ENCODE results near the gene ZFYVE26.
"Not testable (repeated sequence)": the region's sequence is repeated elsewhere in the genome, so short reads cannot be mapped to it uniquely, and the experiment has no call there.

ZFYVE26 gene

DNA sequence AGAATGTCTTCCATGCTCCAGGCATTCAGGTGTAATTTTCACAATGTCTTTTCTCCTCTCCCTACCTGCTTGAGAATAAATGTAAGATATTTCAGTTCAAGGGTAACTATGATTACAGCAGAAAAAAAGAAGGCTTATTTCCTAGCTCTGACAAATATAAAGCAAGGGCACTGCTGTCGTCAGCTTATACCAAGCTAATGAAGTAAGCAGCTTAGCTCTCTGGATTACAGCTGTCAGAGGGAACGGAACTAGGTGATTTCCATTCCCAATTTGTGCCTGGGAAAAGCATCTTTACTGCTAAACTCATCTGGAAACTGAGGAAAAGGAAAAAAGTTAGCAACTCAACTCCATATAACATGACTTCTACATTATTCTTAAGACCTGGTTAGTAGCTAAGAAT lies 56.5 kb downstream of the ZFYVE26 start:
- no peak for DNase-seq (ENCODE audit: low read depth in 1 of 2, low spot score in 1 of 2)

GRCh38 chr14:67757175-67757574 lies 59.2 kb downstream of the ZFYVE26 start:
- DNase-seq (ENCODE audit: low read depth in 1 of 2, low spot score in 1 of 2) = no peak

DNA sequence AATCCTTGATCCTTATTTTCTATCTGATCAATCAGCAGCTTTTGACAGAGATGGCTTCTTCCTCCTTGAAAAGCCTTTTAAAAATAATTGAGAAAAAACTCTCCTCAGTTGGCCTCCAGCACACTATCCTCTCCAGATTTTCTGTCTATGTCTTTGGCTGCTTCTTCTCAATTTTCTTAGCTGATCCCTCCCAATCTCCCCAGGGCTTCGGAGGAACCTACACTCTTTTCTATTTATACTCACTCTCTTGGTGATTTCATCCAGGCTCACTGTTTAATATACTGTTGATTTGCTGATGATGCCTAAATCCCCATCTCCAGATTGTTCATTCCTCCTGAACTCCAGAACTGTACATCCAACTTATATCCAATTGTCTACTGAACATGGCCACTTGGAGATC lies 59.9 kb downstream of the ZFYVE26 start:
- DNase-seq (ENCODE audit: low read depth in 1 of 2, low spot score in 1 of 2) = no peak

GRCh38 chr14:67749341-67750084 lies 66.9 kb downstream of the ZFYVE26 start:
- no peak for DNase-seq (ENCODE audit: low read depth in 1 of 2, low spot score in 1 of 2)

GRCh38 chr14:67748312-67748711 lies 68.1 kb downstream of the ZFYVE26 start:
- no peak for DNase-seq (ENCODE audit: low read depth in 1 of 2, low spot score in 1 of 2)

DNA sequence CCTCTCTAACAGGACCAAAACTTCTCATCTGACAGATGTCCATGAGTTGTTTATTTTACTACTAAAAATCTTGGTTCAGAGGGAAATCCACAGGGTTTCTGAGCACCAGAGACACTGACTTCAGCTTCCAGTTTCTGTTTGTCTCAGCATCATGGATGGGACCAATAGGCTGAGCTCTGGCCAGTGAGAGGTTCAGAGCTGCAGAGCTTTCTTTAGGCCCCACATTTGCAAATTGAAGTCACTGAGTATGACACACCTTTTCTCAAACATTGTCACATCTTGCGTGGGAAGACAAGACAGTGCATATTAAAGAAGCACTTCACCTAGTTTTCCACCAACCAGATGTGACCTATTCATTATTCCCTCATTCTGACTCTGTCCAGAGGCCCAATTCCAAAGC lies 69.5 kb downstream of the ZFYVE26 start:
- no peak for DNase-seq (ENCODE audit: low read depth in 1 of 2, low spot score in 1 of 2)

GRCh38 chr14:67744046-67744445 lies 72.3 kb downstream of the ZFYVE26 start:
- no peak for DNase-seq (ENCODE audit: low read depth in 1 of 2, low spot score in 1 of 2)

GRCh38 chr14:67738740-67739504 lies 77.5 kb downstream of the ZFYVE26 start:
- no peak for DNase-seq (ENCODE audit: low read depth in 1 of 2, low spot score in 1 of 2)

DNA sequence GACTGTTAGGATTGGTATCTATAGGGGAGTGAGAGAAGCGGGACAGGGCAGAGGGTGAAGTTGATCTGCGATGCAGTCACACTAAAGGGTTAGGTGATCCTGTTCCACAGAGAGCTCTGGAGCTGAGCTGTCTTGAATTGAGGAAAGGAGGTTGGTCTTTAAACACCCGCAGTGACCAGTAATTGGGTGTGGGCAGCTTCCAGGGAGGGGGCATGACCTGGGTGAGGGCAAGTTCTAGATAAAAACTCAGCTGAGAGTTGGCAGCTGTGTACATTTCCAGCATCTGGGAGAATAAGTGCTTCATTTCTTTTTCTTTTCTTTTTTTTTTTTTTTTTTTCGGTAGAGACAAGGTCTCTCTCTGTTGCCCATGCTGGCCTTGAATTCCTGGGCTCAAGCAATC lies 79.6 kb downstream of the ZFYVE26 start:
- DNase-seq (ENCODE audit: low read depth in 1 of 2, low spot score in 1 of 2) = no peak

DNA sequence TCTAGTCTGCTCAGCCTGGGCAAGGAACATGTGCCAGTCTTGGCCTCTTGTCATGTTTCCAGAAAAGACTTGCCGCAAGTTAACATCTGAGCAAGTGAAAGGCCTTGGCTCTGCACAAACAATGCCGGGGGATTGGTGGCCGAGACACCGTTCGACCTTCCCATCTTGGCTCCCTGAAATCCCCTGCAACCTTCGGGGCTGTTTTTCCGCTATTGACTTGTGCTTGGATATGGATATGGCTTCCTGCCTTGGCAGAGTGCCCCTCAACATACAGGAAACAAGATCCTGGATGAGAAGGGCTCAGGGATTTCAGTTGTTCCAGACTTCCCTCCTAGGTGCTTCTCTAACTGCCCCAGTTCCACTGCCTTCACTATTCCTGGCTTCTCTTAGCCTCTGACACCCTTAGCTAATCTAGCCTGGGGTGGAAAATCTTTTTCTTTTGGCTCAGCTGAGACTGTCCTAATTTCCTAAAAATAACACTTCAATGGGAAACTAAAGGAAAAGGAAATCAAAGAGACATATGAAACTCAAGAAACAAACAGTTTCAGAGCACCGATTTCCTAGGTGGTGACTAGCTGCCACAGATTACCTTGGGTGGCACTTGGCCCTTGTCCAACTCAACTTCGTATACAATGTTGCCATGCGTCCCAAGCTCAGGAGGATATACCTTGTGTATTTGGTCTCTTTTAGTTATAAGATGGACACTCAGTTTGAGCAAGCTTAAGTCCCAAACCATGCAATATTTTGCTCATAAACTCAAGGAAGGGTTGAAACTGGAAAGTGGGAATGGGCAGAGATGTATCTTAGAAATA lies 80.8 kb downstream of the ZFYVE26 start:
- no peak for DNase-seq (ENCODE audit: low read depth in 1 of 2, low spot score in 1 of 2)

GRCh38 chr14:67734675-67735074 lies 81.7 kb downstream of the ZFYVE26 start:
- DNase-seq (ENCODE audit: low read depth in 1 of 2, low spot score in 1 of 2) = no peak

DNA sequence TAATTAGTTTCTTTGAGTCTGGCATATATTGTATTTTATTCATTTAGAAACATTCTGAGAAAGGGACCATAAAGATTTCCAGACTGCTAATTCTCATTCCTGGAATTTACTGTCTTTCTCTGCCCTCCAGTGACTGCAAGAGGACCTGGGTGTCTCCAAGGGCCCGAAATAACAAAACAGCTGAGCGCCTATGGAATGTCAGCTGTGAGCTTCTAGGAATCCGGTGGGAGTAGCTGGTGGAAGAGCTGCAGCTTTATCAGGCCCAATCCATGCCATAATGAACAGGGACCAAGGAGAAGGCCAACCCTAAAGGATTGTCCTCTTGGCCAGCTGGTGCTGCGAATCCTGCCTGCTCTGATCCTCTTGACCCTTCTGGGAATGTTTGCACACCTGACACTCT lies 82.8 kb downstream of the ZFYVE26 start:
- DNase-seq (ENCODE audit: low read depth in 1 of 2, low spot score in 1 of 2) = no peak

GRCh38 chr14:67729072-67729885 lies 87.1 kb downstream of the ZFYVE26 start:
- DNase-seq (ENCODE audit: low read depth in 1 of 2, low spot score in 1 of 2) = no peak

DNA sequence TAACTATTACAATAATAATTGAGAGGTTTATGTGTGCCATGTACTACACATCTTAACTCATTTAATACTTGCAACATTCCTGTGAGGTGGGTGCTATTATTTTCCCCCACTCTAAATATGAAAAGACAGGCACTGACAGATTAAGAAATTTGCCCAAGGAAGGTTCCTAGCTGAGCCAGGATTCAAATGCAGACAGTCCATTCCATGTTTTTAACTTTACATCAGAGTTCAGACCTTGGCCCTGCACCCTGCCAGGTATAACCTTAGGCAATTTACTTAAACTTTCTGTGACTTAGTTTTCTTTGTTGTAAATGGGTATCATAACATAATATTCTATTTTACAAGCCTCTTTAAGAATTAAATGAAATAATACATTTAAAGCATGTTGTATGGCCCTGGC lies 88.1 kb downstream of the ZFYVE26 start:
- no peak for DNase-seq (ENCODE audit: low read depth in 1 of 2, low spot score in 1 of 2)

- no peak for DNase-seq (ENCODE audit: low read depth in 1 of 2, low spot score in 1 of 2)
Observed at GRCh38 chr14:67727361-67727760, 89.0 kb downstream of the ZFYVE26 start.

DNA sequence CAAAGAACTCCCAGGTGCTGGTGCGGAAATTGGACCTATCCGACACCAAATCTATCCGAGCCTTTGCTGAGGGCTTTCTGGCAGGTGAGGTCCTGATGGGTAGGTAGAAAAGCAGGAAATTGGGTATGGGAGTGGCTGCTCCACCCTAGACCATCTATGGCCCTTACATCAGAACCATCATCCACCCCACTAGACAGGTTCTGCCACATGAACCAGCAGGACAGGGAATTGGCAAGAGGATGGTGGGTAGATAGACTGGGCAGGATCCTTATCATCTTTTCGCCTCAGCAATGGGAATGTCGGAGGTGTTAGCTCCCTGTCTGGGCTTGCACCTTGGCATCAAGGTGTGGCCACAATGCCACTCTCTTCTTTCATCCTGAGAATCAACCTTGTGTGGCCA lies 91.2 kb downstream of the ZFYVE26 start:
- DNase-seq (ENCODE audit: low read depth in 1 of 2, low spot score in 1 of 2) = no peak

DNA sequence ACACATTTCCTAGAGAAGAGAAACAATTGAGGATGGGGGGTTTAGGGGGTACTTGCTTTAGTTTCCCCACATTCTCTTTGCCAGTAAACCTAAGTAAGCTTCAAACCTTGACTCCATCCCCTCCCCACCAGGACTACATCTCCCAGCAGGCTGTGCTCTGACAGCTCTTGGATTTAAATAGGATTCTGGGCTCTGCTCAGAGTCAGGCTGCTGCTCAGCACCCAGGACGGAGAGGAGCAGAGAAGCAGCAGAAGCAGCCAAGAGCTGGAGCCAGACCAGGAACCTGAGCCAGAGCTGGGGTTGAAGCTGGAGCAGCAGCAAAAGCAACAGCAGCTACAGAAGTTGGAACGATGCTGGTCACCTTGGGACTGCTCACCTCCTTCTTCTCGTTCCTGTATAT lies 94.1 kb downstream of the ZFYVE26 start:
- DNase-seq (ENCODE audit: low read depth in 1 of 2, low spot score in 1 of 2) = no peak

DNA sequence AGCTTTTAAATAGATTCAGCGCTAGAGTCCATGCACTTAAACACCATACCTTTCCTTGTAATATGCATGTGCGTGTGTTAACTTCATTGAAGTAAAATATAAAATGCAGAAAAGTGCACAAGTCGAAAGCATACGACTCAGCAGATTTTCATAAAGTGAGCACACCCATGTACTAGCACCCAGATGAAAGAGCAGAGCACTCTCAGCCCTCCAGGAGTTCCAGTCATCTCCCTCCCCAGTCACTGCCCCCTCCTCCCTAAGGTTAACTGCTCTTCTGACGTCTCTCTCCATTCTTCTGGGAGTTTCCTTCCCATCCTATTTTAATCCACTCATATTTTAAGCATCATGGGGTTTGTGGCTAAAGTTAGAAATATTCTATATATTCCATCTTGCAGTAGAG lies 94.5 kb downstream of the ZFYVE26 start:
- no peak for DNase-seq (ENCODE audit: low read depth in 1 of 2, low spot score in 1 of 2)

DNA sequence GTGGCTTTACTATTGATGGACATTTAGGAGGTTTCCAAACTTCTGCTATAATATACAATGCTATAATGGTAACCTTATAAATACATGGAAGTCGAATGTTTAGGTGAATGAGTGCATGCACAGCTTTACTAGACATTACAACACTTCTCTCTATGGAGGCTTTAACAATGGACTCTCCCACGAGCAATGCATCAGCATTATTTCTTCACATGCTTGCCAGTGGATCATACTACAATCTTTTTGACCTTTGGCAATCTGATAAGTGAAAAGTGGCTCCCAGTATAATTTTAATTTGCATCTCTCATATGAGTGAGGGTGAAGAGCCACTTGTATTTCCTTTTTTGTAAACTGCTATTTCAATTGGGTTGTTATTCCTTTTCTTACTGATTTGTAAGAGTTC lies 96.5 kb downstream of the ZFYVE26 start:
- no peak for DNase-seq (ENCODE audit: low read depth in 1 of 2, low spot score in 1 of 2)

DNA sequence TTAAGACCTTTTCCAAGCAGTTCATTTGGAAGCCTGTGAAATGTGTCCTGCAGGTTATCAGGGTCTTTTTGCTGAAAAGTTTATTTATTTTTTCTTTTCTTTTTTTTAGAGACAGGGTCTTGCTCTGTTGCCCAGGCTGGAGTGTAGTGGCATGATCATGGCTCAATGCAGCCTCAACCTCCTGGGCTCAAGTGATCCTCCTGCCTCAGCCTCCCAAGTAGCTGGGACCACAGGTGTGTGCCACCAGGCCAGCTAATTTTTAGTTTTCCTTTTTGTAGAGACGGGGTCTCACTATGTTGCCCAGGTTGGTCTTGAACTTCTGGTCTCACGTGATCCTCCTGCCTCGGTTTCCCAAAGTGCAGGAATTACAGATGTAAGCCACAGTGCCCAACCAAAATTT lies 97.0 kb downstream of the ZFYVE26 start:
- DNase-seq (ENCODE audit: low read depth in 1 of 2, low spot score in 1 of 2) = not testable (repeated sequence)

- DNase-seq (ENCODE audit: low read depth in 1 of 2, low spot score in 1 of 2) = no peak
Observed at GRCh38 chr14:67718265-67718664, 98.1 kb downstream of the ZFYVE26 start.

Measured in activated CD4-positive, alpha-beta T cell treated with anti-CD3 and anti-CD28 coated beads, Interleukin-2, amount 50 U/mL, for 24 hours (primary cell).